GM13976 (cell line): ENCODE data around the gene PSMD14.

Experiments
- DNase-seq: peaks from one replicate; pipeline ENCODE4 v3.0.0; 2012; ENCODE audit warnings: low spot score
- CTCF ChIP-seq: IDR thresholded peaks from 2 replicates; pipeline ENCODE4 v1.5.1; 2012; ENCODE audit warnings: borderline replicate concordance, mild to moderate bottlenecking; ENCODE audit not compliant: insufficient read depth; ENCODE audit errors: extremely low read depth, missing control alignments, control extremely low read depth
- in situ Hi-C: fragments of 300-500 bp; cut with MboI; formaldehyde crosslinking; loops from one replicate; pipeline ENCODE4 v1.12.0; 2022; ENCODE audit warnings: low sequenced_read_pairs, mixed read lengths, inconsistent platforms; ENCODE audit not compliant: unreplicated experiment

The PSMD14 gene

GRCh38 chr2:161343235-161343634, 35.0 kb downstream of the PSMD14 start:
- no peak for DNase-seq
- no peak for TF ChIP-seq CTCF
- in situ Hi-C loops: no loop called here

GRCh38 chr2:161344692-161345091, 36.5 kb downstream of the PSMD14 start:
- in situ Hi-C loops: no loop called here
- TF ChIP-seq CTCF: no peak
- DNase-seq: no peak

GRCh38 chr2:161351678-161352077, 43.5 kb downstream of the PSMD14 start:
- no peak for DNase-seq
- TF ChIP-seq CTCF: no peak
- in situ Hi-C loops: no loop called here

- in situ Hi-C loops: no loop called here
Measured at GRCh38 chr2:161352719-161353118, 44.5 kb downstream of the PSMD14 start.

GRCh38 chr2:161353543-161353942, 45.3 kb downstream of the PSMD14 start:
- TF ChIP-seq CTCF: no peak
- no peak for DNase-seq
- in situ Hi-C loops: no loop called here

More at GRCh38 chr2:161352719-161353118, 44.5 kb downstream of the PSMD14 start:
- TF ChIP-seq CTCF: no peak
- no peak for DNase-seq

- no peak for DNase-seq
- no peak for TF ChIP-seq CTCF
- in situ Hi-C loops: no loop called here
Measured at GRCh38 chr2:161354106-161354505, 45.9 kb downstream of the PSMD14 start.

GRCh38 chr2:161355106-161355505, 46.9 kb downstream of the PSMD14 start:
- in situ Hi-C loops: no loop called here

More at GRCh38 chr2:161355106-161355505, 46.9 kb downstream of the PSMD14 start:
- DNase-seq: no peak
- no peak for TF ChIP-seq CTCF
